ENCODE measurements around the gene GPSM1. TPM values are rescaled to one million over a fixed set of nuclear protein-coding genes. Genes with fewer than 3 reads are reported as not detected.

Gene GPSM1
- total RNA-seq, 1 experiment from 2014 or later, result 26.9 TPM

DNA sequence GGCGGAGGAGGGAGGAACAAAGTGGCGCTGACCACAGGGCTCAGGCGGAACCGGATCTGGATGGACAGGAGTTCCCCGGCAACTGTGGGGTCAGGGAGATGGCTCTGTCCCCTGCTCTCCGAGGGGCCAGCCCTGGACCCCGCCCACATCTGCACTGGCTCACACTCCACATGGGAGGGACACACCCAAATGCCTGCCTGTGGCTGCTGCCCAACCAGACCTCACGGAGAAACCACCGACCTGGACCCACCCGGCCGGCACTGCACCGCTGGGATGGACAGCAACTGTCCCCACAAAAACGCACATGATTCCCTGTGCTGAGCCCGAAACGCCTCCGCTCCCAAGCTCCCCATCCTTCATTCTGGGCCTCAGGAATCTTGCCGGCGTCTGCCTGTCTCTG, 28.2 kb upstream of the GPSM1 start:
- ATAC-seq (no peak), DNase-seq (no peak)
- ChIA-PET CTCF (no interaction called here), POLR2A (ENCODE audit: unreplicated experiment) (no interaction called here)
- no peak overlapping the region for H3K9ac ChIP-seq (ENCODE audit: low read length)
- BruUV-seq (replicated peaks), result no TSS peak
- no peaks in the 10 kb centered on the region for H3K27me3 ChIP-seq (ENCODE audit: low read length)
- H3K9me2 ChIP-seq (replicated peaks; ENCODE audit: low read length), result no peaks in the 10 kb centered on the region
- H3K4me2 ChIP-seq (ENCODE audit: low read length), result no peak overlapping the region
- peaks cover 9% of the 10 kb centered on the region for H3K4me1 ChIP-seq (ENCODE audit: insufficient read depth, low read length)
- no peaks in the 10 kb centered on the region for H3K79me2 ChIP-seq (ENCODE audit: low read length)
- intact Hi-C loops (cut with micrococcal nuclease), result no loop called here
- no peaks in the 10 kb centered on the region for H3F3A ChIP-seq (ENCODE audit: low read length, unreplicated experiment)
- no peak overlapping the region for H3K4me3 ChIP-seq (ENCODE audit: low read length)
- TF ChIP-seq EZH2phosphoT487 (IDR thresholded peaks at IDR 0.05; ENCODE audit: borderline replicate concordance, low read length), result no peak
- TF ChIP-seq, protein P1, sequence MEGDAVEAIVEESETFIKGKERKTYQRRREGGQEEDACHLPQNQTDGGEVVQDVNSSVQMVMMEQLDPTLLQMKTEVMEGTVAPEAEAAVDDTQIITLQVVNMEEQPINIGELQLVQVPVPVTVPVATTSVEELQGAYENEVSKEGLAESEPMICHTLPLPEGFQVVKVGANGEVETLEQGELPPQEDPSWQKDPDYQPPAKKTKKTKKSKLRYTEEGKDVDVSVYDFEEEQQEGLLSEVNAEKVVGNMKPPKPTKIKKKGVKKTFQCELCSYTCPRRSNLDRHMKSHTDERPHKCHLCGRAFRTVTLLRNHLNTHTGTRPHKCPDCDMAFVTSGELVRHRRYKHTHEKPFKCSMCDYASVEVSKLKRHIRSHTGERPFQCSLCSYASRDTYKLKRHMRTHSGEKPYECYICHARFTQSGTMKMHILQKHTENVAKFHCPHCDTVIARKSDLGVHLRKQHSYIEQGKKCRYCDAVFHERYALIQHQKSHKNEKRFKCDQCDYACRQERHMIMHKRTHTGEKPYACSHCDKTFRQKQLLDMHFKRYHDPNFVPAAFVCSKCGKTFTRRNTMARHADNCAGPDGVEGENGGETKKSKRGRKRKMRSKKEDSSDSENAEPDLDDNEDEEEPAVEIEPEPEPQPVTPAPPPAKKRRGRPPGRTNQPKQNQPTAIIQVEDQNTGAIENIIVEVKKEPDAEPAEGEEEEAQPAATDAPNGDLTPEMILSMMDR (conservative IDR thresholded peaks at IDR 0.05; ENCODE audit: low read depth, low read length), result no peak
- no peaks in the 10 kb centered on the region for H4K20me1 ChIP-seq (ENCODE audit: low read length)
- H2AFZ ChIP-seq (ENCODE audit: low read length), result no peak overlapping the region
- no peak overlapping the region for H3K27ac ChIP-seq (ENCODE audit: low read length)
- H3K9me3 ChIP-seq (ENCODE audit: low read length), result no peaks in the 10 kb centered on the region
- H3K36me3 ChIP-seq (ENCODE audit: low read depth, low read length), result no peaks in the 10 kb centered on the region

DNA sequence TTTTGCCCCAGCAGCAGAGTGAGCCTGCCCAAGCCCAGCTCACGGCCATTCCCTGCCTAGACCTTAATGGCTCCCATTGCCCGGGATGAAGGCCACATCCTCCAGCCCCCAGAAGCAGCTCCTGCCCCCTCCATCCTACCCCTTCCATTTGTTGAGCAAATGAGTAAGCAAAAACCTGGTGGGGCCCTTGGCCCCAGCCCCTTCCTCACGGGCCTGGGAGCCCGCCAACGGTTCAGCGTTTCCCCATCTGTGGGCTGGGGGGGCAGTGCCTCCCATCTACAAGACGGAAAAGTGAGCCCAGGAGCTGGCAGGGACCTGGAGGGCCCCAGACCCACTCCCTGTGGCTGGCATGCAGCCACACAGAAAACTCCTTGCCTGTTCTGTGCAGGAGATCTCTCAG, 27.8 kb upstream of the GPSM1 start:
- H3K9me2 ChIP-seq (replicated peaks; ENCODE audit: low read length), result no peaks in the 10 kb centered on the region
- H2AFZ ChIP-seq (ENCODE audit: low read length), result no peak overlapping the region
- no peaks in the 10 kb centered on the region for H3K27me3 ChIP-seq (ENCODE audit: low read length)
- no peak overlapping the region for H3K27ac ChIP-seq (ENCODE audit: low read length)
- no peaks in the 10 kb centered on the region for H3K9me3 ChIP-seq (ENCODE audit: low read length)
- BruUV-seq (replicated peaks), result no TSS peak
- H3K36me3 ChIP-seq (ENCODE audit: low read depth, low read length), result no peaks in the 10 kb centered on the region
- intact Hi-C loops (cut with micrococcal nuclease), result no loop called here
- TF ChIP-seq, protein P1 (conservative IDR thresholded peaks at IDR 0.05; ENCODE audit: low read depth, low read length), result no peak
- TF ChIP-seq EZH2 (IDR thresholded peaks at IDR 0.05; ENCODE audit: low read length, unreplicated experiment) (no peak), EZH2phosphoT487 (IDR thresholded peaks at IDR 0.05; ENCODE audit: borderline replicate concordance, low read length) (no peak)
- no peak overlapping the region for H3K9ac ChIP-seq (ENCODE audit: low read length)
- H4K20me1 ChIP-seq (ENCODE audit: low read length), result no peaks in the 10 kb centered on the region
- no peaks in the 10 kb centered on the region for H3K79me2 ChIP-seq (ENCODE audit: low read length)
- no peaks in the 10 kb centered on the region for H3F3A ChIP-seq (ENCODE audit: low read length, unreplicated experiment)
- H3K4me1 ChIP-seq (ENCODE audit: insufficient read depth, low read length), result peaks cover 9% of the 10 kb centered on the region
- no peak for DNase-seq
- POLR2A ChIA-PET (ENCODE audit: unreplicated experiment), result no interaction called here
- no peak overlapping the region for H3K4me2 ChIP-seq (ENCODE audit: low read length)
- no peak overlapping the region for H3K4me3 ChIP-seq (ENCODE audit: low read length)
- ATAC-seq, result no peak
- CTCF ChIA-PET, result no interaction called here

DNA sequence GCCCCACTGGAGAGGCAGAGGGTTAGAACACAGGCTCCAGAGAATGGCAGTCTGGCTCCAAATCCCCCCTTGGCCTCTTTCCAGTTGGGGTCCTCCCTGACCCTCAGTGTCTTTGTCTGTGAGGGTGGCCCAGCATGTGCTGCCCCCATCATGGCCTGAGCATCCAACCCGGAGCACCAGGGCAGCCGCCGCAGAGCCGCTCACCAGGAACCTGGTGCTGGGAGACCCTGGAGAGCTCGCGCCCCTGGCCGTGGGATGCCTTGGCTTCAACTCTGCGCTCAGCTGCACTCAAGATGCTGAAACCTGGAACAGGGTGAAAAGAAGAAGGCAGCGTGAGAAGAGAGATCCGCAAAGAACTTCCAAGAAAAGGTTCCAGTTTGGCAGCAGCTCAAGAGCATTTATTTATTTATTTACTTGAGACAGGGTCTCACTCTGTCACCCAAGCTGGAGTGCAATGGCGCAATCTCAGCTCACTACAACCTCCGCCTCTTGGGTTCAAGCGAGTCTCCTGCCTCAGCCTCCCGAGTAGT, 27.3 kb upstream of the GPSM1 start:
- TF ChIP-seq EZH2 (IDR thresholded peaks at IDR 0.05; ENCODE audit: low read length, unreplicated experiment), result no peak
- TF ChIP-seq, protein P1 (conservative IDR thresholded peaks at IDR 0.05; ENCODE audit: low read depth, low read length), result no peak
- TF ChIP-seq EZH2phosphoT487 (IDR thresholded peaks at IDR 0.05; ENCODE audit: borderline replicate concordance, low read length), result no peak

More for the DNA sequence above, 27.3 kb upstream of the GPSM1 start:
- no peaks in the 10 kb centered on the region for H4K20me1 ChIP-seq (ENCODE audit: low read length)
- H3K9me2 ChIP-seq (replicated peaks; ENCODE audit: low read length), result no peaks in the 10 kb centered on the region
- DNase-seq, result no peak
- H3K4me2 ChIP-seq (ENCODE audit: low read length), result no peak overlapping the region
- intact Hi-C loops (cut with micrococcal nuclease), result no loop called here
- H3K27ac ChIP-seq (ENCODE audit: low read length), result no peak overlapping the region
- no TSS peak for BruUV-seq (replicated peaks)
- no peaks in the 10 kb centered on the region for H3K27me3 ChIP-seq (ENCODE audit: low read length)
- H2AFZ ChIP-seq (ENCODE audit: low read length), result no peak overlapping the region
- H3K79me2 ChIP-seq (ENCODE audit: low read length), result no peaks in the 10 kb centered on the region
- POLR2A ChIA-PET (ENCODE audit: unreplicated experiment), result no interaction called here
- peaks cover 9% of the 10 kb centered on the region for H3K4me1 ChIP-seq (ENCODE audit: insufficient read depth, low read length)
- H3K4me3 ChIP-seq (ENCODE audit: low read length), result no peak overlapping the region
- no peak for ATAC-seq
- no peaks in the 10 kb centered on the region for H3K36me3 ChIP-seq (ENCODE audit: low read depth, low read length)
- CTCF ChIA-PET, result no interaction called here
- H3F3A ChIP-seq (ENCODE audit: low read length, unreplicated experiment), result no peaks in the 10 kb centered on the region
- no peak overlapping the region for H3K9ac ChIP-seq (ENCODE audit: low read length)
- H3K9me3 ChIP-seq (ENCODE audit: low read length), result no peaks in the 10 kb centered on the region

Measured in PC-3 (cell line).